ENCODE results near the gene ABTB1. TPM values are rescaled to one million over a fixed set of nuclear protein-coding genes. Genes with fewer than 3 reads are reported as not detected.

Gene ABTB1
- total and polyA plus RNA-seq, 2 of the 13 experiments (the other 11 are each of a cell fraction or from before 2014, with no cell fraction given), result 0.42 to 14.5 TPM

GRCh38 chr3:127711021-127711695 is 38.4 kb downstream of the ABTB1 start:
- POLR2A ChIA-PET, result no interaction called here
- H3K4me2 ChIP-seq (ENCODE audit: low read depth, low read length), result no peak overlapping the region
- no peak overlapping the region for H3K9ac ChIP-seq (ENCODE audit: insufficient read depth, low read depth, low read length)

More at GRCh38 chr3:127711021-127711695, 38.4 kb downstream of the ABTB1 start:
- ATAC-seq, result no peak
- BruUV-seq (replicated peaks), result no TSS peak
- FAIRE-seq, result no peak
- no peak overlapping the region for H3K27ac ChIP-seq (ENCODE audit: extremely low read length, insufficient read depth, low read length)
- H3K4me3 ChIP-seq (replicated peaks in 1 of 3; ENCODE audit: insufficient read depth in 1 of 3, low read depth in 2 of 3, low read length in 3 of 3), result no peak overlapping the region
- H2AFZ ChIP-seq (ENCODE audit: low read length), result no peak overlapping the region
- H4K20me1 ChIP-seq (ENCODE audit: insufficient read depth, low read length), result no peaks in the 10 kb centered on the region
- in situ Hi-C loops (cut with HindIII; ENCODE audit: extremely low pct_ligation_motif_present, low pct_unique_long_range_greater_than_20kb), result no loop called here
- DNase-seq (ENCODE audit: low spot score), result no peak
- no peaks in the 10 kb centered on the region for H3K36me3 ChIP-seq (replicated peaks in 1 of 2; ENCODE audit: control insufficient read depth in 1 of 2, insufficient read depth in 2 of 2, low read length in 2 of 2)
- CTCF ChIA-PET (ENCODE audit: low intra/inter-chr PET ratio, low total read pairs), result no interaction called here
- intact Hi-C loops (cut with micrococcal nuclease; ENCODE audit: unreplicated experiment), result no loop called here
- no peak for TF ChIP-seq KAT8 (CRISPR knock-in tag; IDR thresholded peaks at IDR 0.05)
- TF ChIP-seq FOXM1 (CRISPR knock-in tag; IDR thresholded peaks at IDR 0.05), result no peak
- TF ChIP-seq ZNF576 (CRISPR knock-in tag; IDR thresholded peaks at IDR 0.05), result no peak
- no peak for TF ChIP-seq TEF (CRISPR knock-in tag; IDR thresholded peaks at IDR 0.05)
- no peak for TF ChIP-seq ELF1 (CRISPR knock-in tag; IDR thresholded peaks at IDR 0.05)
- TF ChIP-seq HNRNPL (IDR thresholded peaks at IDR 0.05; ENCODE audit: low read depth, low read length), result no peak
- TF ChIP-seq YY1 (IDR thresholded peaks at IDR 0.05; ENCODE audit: insufficient read depth, insufficient replicate concordance, low read depth, low read length), result no peak
- no peak for TF ChIP-seq MEIS2 (CRISPR knock-in tag; IDR thresholded peaks at IDR 0.05)
- TF ChIP-seq HIC2 (CRISPR knock-in tag; IDR thresholded peaks at IDR 0.05; ENCODE audit: low read depth), result no peak
- no peak for TF ChIP-seq ZSCAN31 (CRISPR knock-in tag; IDR thresholded peaks at IDR 0.05; ENCODE audit: low read depth)
- TF ChIP-seq ZNF577 (CRISPR knock-in tag; IDR thresholded peaks at IDR 0.05; ENCODE audit: borderline replicate concordance, low read depth), result no peak
- no peak for TF ChIP-seq ZNF276 (CRISPR knock-in tag; IDR thresholded peaks at IDR 0.05; ENCODE audit: low read depth)
- TF ChIP-seq SMYD3 (CRISPR knock-in tag; IDR thresholded peaks at IDR 0.05), result no peak
- TF ChIP-seq MAFF (IDR thresholded peaks at IDR 0.05; ENCODE audit: low read depth, low read length), result no peak
- no peaks in the 10 kb centered on the region for H3K4me1 ChIP-seq (ENCODE audit: insufficient read depth, low read length)
- no peaks in the 10 kb centered on the region for H3K79me2 ChIP-seq (ENCODE audit: insufficient read depth, low read length)
- 43% methylated on average over 10 of the region's 14 CpGs for WGBS (ENCODE audit: low lambda C conversion rate)
- no peaks in the 10 kb centered on the region for H3K9me3 ChIP-seq (ENCODE audit: low read length)
- peaks cover 6 to 58% of the 10 kb centered on the region in 2 experiments for H3K27me3 ChIP-seq (ENCODE audit: control insufficient read depth in 1 of 2, insufficient read depth in 2 of 2, low read length in 2 of 2)

All from HepG2 (cell line).